AG20443 (cell line): ENCODE data around the gene SPAG17.

Experiments used
- DNase-seq: peaks from one replicate; pipeline ENCODE4 v3.0.0; 2012; ENCODE audit warnings: low spot score, mixed read lengths

SPAG17 gene

GRCh38 chr1:118075116-118075515 lies 109.9 kb downstream of the SPAG17 start:
- DNase-seq, result no peak

DNA sequence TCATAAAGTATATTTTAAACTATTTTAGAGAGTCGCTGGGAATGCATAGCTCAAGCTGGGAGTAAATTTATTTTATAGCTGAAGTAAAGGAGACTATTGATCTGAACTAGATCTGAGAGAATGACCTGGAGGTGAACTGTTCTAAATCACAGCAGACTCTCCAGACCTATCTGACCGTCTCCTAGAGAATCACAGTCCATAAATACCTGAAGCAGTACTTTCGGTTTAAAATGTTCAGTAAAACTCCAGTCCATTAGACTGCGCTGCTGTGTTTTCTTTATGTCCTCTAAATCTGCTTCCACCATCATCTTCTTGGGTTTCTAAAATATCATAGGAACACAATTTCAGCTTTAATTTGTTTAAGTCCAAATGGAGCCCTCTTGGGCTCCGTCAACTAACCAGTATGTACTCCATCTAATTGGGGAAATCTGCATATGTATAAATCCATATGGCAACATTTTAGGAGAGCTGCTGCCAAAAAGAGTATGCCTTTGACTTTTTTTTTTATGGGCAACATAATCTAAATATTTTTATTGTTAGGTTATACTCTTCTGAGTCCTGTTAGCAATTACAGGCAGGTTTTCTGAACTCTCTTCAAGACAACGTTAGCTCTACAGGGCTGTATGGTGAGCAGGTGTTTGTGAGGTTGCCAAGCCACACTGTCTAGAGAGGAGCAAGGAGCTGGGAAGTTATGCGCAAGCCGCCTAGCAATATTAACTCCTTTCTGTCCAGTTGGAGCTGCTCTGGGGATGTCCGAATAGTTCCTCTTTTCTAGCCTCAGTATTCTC lies 111.2 kb downstream of the SPAG17 start:
- DNase-seq, result no peak

DNA sequence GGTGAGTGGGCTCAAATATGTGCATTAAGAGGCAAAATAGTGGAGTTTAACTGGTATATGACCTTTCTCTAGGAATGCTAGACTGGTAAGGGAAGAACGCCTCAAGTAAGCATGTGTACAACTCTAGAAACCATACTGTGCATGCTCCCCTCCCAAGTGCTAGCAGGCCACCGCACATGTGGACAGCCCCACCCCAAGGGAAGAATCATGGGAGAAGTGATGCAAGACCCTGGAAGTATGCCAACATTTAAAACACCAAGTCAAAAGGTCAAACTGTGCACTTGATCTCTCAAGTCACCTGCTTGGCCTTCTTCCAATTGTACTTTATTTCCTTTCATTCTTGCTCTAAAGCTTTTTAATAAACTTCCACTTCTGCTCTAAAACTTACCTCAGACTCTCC lies 135.0 kb downstream of the SPAG17 start:
- DNase-seq, result no peak

GRCh38 chr1:118047650-118048224 lies 137.3 kb downstream of the SPAG17 start:
- no peak for DNase-seq

DNA sequence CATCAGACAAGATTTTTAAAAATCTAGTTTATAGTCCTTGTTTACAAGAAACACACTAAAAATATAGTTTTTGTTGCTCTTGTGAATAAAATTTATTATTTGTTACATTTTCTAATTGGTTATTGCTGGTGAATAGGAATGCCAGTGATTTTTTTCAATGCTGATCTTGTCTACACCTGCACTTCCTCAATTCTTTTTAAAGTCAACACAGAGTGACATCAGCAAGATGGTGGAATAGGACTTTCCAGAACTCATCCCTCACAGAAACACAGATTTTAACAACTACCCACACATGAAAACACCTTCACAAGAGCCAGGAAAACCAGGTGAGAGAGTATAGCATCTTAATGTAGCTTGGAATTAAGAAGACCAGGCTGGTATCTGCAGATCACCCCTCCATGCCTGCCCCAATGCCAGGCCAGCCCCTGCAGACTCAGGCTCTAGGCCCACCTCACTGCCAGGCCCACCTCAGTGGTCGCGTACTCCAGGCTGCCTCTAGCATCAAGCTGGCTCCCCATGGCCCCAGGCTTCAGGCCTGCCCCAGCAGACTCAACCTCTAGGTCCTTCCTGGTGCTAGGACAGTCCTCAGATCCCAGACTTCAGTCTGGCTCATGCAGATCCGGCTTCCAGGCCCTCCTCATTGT lies 137.9 kb downstream of the SPAG17 start:
- no peak for DNase-seq

DNA sequence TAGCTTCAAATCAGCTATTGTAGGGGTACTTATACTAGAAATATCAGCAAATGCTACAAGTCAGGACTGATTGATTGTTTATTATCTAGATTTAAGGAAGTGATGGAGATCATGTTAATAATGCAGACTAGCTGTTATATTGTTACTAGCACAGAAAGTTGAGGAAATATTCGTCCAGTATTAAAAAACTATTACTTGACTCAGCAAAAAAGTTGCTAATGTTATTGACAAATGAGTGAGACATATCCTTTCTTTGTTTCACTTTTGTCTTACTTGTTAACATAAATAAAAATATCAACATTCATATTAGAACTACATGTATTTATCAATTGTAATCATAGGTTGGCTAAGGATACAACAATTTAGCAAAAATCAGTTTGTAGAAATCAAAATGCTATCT lies 141.4 kb downstream of the SPAG17 start:
- DNase-seq, result no peak

GRCh38 chr1:118042501-118042900 lies 142.5 kb downstream of the SPAG17 start:
- no peak for DNase-seq

DNA sequence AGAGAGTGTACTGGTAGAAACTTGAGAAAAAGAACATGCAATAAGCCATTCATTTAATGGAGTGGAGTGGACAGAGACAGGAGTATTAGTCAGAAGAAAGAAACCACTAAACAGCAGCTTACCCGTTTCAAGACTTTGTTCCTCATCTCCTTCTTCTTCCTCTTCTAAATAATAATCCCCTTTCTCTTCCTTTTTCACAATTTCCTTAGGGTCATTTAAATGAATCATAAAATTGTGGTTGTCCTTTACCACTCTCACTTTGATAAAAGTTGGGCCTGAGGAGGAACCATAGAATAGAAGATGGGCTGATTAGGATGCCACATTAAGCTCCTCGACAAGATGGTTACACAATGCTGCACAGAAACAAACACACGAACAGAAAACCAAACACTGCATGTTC lies 145.9 kb downstream of the SPAG17 start:
- no peak for DNase-seq

- no peak for DNase-seq
Measured at GRCh38 chr1:118032883-118033282, 152.1 kb downstream of the SPAG17 start.

GRCh38 chr1:118028267-118028666 lies 156.8 kb downstream of the SPAG17 start:
- DNase-seq, result no peak

GRCh38 chr1:118023199-118023598 lies 161.8 kb downstream of the SPAG17 start:
- no peak for DNase-seq

DNA sequence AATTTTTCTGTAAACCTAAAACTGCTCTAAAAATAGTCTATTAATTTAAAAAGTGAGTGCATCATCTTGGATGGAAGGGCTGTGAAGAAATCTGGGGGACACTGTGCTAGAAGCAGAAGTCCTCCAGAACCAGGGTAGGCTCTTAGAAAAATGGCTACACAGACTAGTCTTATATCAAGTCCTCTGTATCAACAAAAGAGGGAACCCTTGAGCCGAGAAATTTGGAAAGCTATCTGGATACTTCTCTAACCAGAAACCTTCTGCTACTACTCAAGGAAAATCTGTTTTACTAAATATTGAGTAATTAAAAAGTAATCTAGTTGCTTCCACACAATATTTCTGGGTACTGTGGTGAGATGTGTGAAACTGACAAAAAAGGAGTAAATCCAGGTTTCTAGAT lies 163.4 kb downstream of the SPAG17 start:
- DNase-seq, result peak; percentile 14

- no peak for DNase-seq
Measured at GRCh38 chr1:118018060-118018459, 167.0 kb downstream of the SPAG17 start.

DNA sequence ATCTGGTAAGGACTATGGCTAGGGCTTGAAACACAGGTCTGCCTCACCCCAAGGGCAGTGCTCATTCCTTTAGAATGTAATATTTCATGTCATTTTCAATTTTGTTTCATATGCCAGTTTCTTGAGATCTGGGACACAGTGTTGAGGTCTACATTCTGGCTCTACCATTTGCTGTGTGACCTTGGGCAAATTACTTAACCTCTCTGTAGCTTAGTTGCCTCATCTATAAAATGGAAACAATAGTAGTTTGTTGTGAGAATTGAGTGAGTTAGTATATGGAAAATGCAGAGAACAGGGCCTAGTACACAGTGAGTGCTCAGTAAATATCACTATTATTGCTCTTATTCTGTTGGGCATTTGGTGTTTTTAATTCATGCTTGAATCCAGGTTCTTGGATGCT lies 171.1 kb downstream of the SPAG17 start:
- no peak for DNase-seq

- no peak for DNase-seq
Measured at GRCh38 chr1:118013336-118013735, 171.7 kb downstream of the SPAG17 start.

DNA sequence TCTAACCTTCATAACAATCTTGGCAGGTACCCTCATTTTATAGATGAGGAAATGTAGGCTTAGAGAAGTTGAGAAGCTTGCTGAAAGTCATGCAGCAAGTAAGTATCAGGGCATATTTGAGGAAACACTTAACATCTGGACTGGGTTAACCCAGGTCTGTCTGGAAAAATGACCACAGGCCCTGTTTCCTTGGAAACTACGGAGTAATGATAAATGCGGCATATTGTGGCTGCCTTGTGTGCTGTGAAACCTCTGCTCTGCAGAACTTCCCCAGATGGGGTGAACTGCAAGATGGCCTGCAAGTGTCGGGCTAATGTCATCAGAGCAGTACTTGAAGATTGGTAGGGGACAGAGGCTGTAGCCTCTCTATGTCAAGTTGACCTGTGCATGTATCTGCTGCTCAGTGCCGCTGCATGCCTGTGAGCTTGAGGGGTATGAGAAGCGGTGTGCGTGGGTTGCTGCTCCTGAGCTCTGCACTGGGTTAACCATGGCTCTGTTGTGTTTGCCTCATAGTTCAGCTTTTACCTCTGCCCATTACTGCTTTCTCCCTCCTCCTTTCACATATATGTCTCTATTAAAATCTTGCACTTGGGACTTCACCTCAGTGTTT lies 172.4 kb downstream of the SPAG17 start:
- DNase-seq, result no peak

- no peak for DNase-seq
Measured at GRCh38 chr1:118008011-118008410, 177.0 kb downstream of the SPAG17 start.

DNA sequence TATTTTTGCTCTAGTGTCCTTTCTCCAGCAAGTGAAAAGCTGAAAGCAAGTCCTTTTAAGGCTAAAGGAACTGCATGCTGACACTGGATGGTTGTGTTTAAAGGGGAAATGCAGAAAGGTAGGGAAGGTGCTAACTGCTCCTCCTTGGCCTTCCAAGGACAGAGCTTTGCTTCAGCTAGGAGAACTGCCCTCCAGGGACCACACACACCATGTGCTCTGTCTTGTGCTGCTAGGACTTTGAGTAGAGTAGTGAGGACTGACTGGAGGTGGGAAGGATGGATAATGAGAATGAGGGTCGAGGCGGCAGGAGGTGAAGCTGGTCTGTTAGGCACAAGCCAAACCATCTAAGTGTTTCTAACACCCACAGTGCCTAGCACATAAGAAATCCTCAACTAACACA lies 177.6 kb downstream of the SPAG17 start:
- no peak for DNase-seq

GRCh38 chr1:118004312-118004711 lies 180.7 kb downstream of the SPAG17 start:
- DNase-seq, result no peak

GRCh38 chr1:117985973-117986372 lies 199.1 kb downstream of the SPAG17 start:
- no peak for DNase-seq

DNA sequence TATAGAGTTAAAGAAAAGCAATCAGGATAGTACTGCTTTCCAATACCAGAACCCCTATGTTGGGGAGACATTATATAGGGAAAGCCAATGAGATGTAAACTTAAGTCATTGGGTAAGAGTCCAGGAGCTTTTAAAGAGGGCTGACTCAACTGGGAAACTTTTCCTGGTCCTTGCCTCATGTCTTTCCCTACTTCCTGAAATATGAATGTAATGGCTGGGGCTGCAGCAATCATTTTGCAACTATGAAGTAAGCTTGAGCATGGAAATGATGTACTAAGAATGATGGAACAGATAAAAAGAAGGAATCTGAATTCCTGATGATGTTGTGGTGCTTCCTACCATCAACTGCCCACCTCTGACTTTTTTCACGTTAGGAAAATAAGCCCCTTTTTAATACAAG lies 199.8 kb downstream of the SPAG17 start:
- DNase-seq, result no peak

- no peak for DNase-seq
Measured at GRCh38 chr1:117981455-117982192, 203.4 kb downstream of the SPAG17 start.
